ENCODE results near the gene BOLL.
A peak's percentile ranks its signal among the peaks of the same experiment; 100 is the strongest.
"Not testable (repeated sequence)": the region's sequence is repeated elsewhere in the genome, so short reads cannot be mapped to it uniquely, and the experiment has no call there.

BOLL gene

GRCh38 chr2:197706839-197707207, 78.3 kb downstream of the BOLL start:
- DNase-seq (ENCODE audit: low read depth in 2 of 2, low spot score in 1 of 2) = no peak

- peak in 1 of 2 donors; percentile 5 for DNase-seq (ENCODE audit: low read depth in 2 of 2, low spot score in 1 of 2)
Observed at GRCh38 chr2:197705912-197706838, 78.9 kb downstream of the BOLL start.

GRCh38 chr2:197705121-197705911, 79.8 kb downstream of the BOLL start, which contains the start of gene MARS2:
Gene MARS2 (plus strand): TSS chr2:197705369. CDS start chr2:197705406, 37 bp downstream.
- DNase-seq (ENCODE audit: low read depth in 2 of 2, low spot score in 1 of 2) = peak; percentile 81 to 83

- no peak for DNase-seq (ENCODE audit: low read depth in 2 of 2, low spot score in 1 of 2)
Observed at GRCh38 chr2:197704434-197705120, 80.5 kb downstream of the BOLL start.

- DNase-seq (ENCODE audit: low read depth in 2 of 2, low spot score in 1 of 2) = no peak
Observed at GRCh38 chr2:197700960-197701359, 84.2 kb downstream of the BOLL start.

GRCh38 chr2:197699724-197700123, 85.4 kb downstream of the BOLL start:
- not testable (repeated sequence) for DNase-seq (ENCODE audit: low read depth in 2 of 2, low spot score in 1 of 2)

- not testable (repeated sequence) for DNase-seq (ENCODE audit: low read depth in 2 of 2, low spot score in 1 of 2)
Observed at GRCh38 chr2:197696571-197696970, 88.5 kb downstream of the BOLL start.

- not testable (repeated sequence) for DNase-seq (ENCODE audit: low read depth in 2 of 2, low spot score in 1 of 2)
Observed at GRCh38 chr2:197695971-197696370, 89.1 kb downstream of the BOLL start.

- DNase-seq (ENCODE audit: low read depth in 2 of 2, low spot score in 1 of 2) = not testable (repeated sequence)
Observed at GRCh38 chr2:197695206-197695605, 89.9 kb downstream of the BOLL start.

- DNase-seq (ENCODE audit: low read depth in 2 of 2, low spot score in 1 of 2) = no peak
Observed at GRCh38 chr2:197677483-197677882, 107.6 kb downstream of the BOLL start.

- DNase-seq (ENCODE audit: low read depth in 2 of 2, low spot score in 1 of 2) = no peak
Observed at GRCh38 chr2:197677056-197677455, 108.1 kb downstream of the BOLL start.
